HepG2 (cell line): ENCODE measurements around the gene ZDHHC7. TPM values are rescaled to one million over a fixed set of nuclear protein-coding genes. Genes with fewer than 3 reads are reported as not detected.
A peak's percentile ranks its signal among the peaks of the same experiment; 100 is the strongest.

Experiments
- ARNTL ChIP-seq: sonication (generic); formaldehyde crosslinking; IDR thresholded peaks from 2 replicates; pipeline ENCODE4 v1.4.0; 2020; ENCODE audit warnings: mild to moderate bottlenecking, missing genetic modification reagents
- BRCA1 ChIP-seq: sonication (generic); formaldehyde crosslinking; IDR thresholded peaks from 2 replicates; pipeline ENCODE4 v1.4.0; 2020; ENCODE audit warnings: missing genetic modification reagents
- CSRNP1 ChIP-seq: sonication (generic); formaldehyde crosslinking; IDR thresholded peaks from 2 replicates; pipeline ENCODE4 v1.8.1; 2023; ENCODE audit warnings: mild to moderate bottlenecking, missing genetic modification reagents
- DRAP1 ChIP-seq: IDR thresholded peaks from 2 replicates; pipeline ENCODE4 v1.6.1; 2016; ENCODE audit warnings: missing genetic modification reagents, missing compliant biosample characterization
- HOXA9 ChIP-seq: sonication (generic); formaldehyde crosslinking; IDR thresholded peaks from 2 replicates; pipeline ENCODE4 v1.8.1; 2022; ENCODE audit warnings: missing genetic modification reagents, mild to moderate bottlenecking, moderate library complexity, borderline replicate concordance
- KDM1A ChIP-seq: IDR thresholded peaks from 2 replicates; pipeline ENCODE4 v1.6.1; 2016; ENCODE audit warnings: missing compliant biosample characterization
- MAFK ChIP-seq, 2 experiments: IDR thresholded peaks in 1 of 2; conservative IDR thresholded peaks in 1 of 2; 2 replicates each; pipeline ENCODE4 v1.6.1; 2011; ENCODE audit warnings: improper control_type of control experiment in 2 of 2, low read length in 2 of 2
- RELA ChIP-seq: sonication (generic); formaldehyde crosslinking; IDR thresholded peaks from 2 replicates; pipeline ENCODE4 v1.4.0; 2020; ENCODE audit warnings: missing genetic modification reagents
- SNAI1 ChIP-seq: sonication (generic); formaldehyde crosslinking; IDR thresholded peaks from 2 replicates; pipeline ENCODE4 v1.5.0; 2020; ENCODE audit warnings: mild to moderate bottlenecking, missing genetic modification reagents, borderline replicate concordance
- YEATS4 ChIP-seq: sonication (generic); formaldehyde crosslinking; IDR thresholded peaks from 2 replicates; pipeline ENCODE4 v1.4.0; 2020; ENCODE audit warnings: missing genetic modification reagents, borderline replicate concordance
- ZNF350 ChIP-seq: sonication (generic); formaldehyde crosslinking; IDR thresholded peaks from 2 replicates; pipeline ENCODE4 v1.4.0; 2020; ENCODE audit warnings: mild to moderate bottlenecking, low read depth, missing genetic modification reagents, borderline replicate concordance
- ZNF430 ChIP-seq: sonication (generic); formaldehyde crosslinking; IDR thresholded peaks from 2 replicates; pipeline ENCODE4 v1.9.0; 2021; ENCODE audit warnings: mild to moderate bottlenecking, missing genetic modification reagents
- ZNF646 ChIP-seq: sonication (generic); formaldehyde crosslinking; IDR thresholded peaks from 2 replicates; pipeline ENCODE4 v1.9.0; 2021; ENCODE audit warnings: mild to moderate bottlenecking, missing genetic modification reagents
- polyA plus RNA-seq, 8 experiments: library from polyadenylated mRNA; depleted of rRNA in 3 of 8; stranded (reverse) in 7 of 8; unstranded in 1 of 8; fragments of >200 nt; fragmentation: Illumina TruSeq in 4 of 8; extraction: Trizol in 4 of 8; gene quantifications; 2 replicates each; pipeline versions ENCODE4 v1.2.1 to v1.2.3, GENCODE V29; 2011 to 2016; ENCODE audit warnings: low read depth in 4 of 8, missing spikeins in 1 of 8, mixed read lengths in 1 of 8; ENCODE audit not compliant: insufficient read depth in 1 of 8
- total RNA-seq, 5 experiments: library from RNA; depleted of rRNA; stranded (reverse); fragments of >200 nt; fragmentation: Illumina TruSeq; extraction: Trizol; gene quantifications; 2 replicates each; pipeline ENCODE4 v1.2.3, GENCODE V29; 2016; ENCODE audit warnings: low read depth in 1 of 5
- TF ChIP-seq, protein P1 (sequence below): sonication (generic); formaldehyde crosslinking; IDR thresholded peaks from 2 replicates; pipeline ENCODE4 v1.5.0; 2020; ENCODE audit warnings: mild to moderate bottlenecking, low read depth, missing genetic modification reagents, borderline replicate concordance
- TF ChIP-seq, protein P2 (sequence below): IDR thresholded peaks from 2 replicates; pipeline ENCODE4 v1.4.0; 2020; ENCODE audit warnings: mild to moderate bottlenecking, missing genetic modification reagents

The ZDHHC7 gene
- total and polyA plus RNA-seq, 2 of the 13 experiments (the other 11 are each of a cell fraction or from before 2014, with no cell fraction given), result 46.8 to 67.6 TPM

GRCh38 chr16:85046931-85047866 is 35.9 kb upstream of the ZDHHC7 start (continued):
- no peak for TF ChIP-seq ZNF646 (CRISPR knock-in tag)
- no peak for TF ChIP-seq RELA (CRISPR knock-in tag)
- no peak for TF ChIP-seq KDM1A (CRISPR knock-in tag)
- TF ChIP-seq HOXA9, result no peak
- no peak for TF ChIP-seq BRCA1 (CRISPR knock-in tag)
- peak; percentile 37; the same call in 1 of the 2 replicates for TF ChIP-seq ZNF350 (CRISPR knock-in tag)
- TF ChIP-seq YEATS4 (CRISPR knock-in tag), result peak; percentile 46; the same call in 1 of the 2 replicates
- TF ChIP-seq CSRNP1 (CRISPR knock-in tag), result no peak
- TF ChIP-seq DRAP1, result peak; percentile 31; the same call in 1 of the 2 replicates
- TF ChIP-seq ARNTL (CRISPR knock-in tag), result no peak
- TF ChIP-seq SNAI1 (CRISPR knock-in tag), result no peak
- no peak for TF ChIP-seq MAFK (conservative IDR thresholded peaks at IDR 0.05 in 1 of 2, IDR thresholded peaks at IDR 0.05 in 1 of 2; ENCODE audit: low read length in 2 of 2)
- peak; percentile 42; the same call in 1 of the 2 replicates for TF ChIP-seq ZNF430 (CRISPR knock-in tag)
- TF ChIP-seq, protein P1, sequence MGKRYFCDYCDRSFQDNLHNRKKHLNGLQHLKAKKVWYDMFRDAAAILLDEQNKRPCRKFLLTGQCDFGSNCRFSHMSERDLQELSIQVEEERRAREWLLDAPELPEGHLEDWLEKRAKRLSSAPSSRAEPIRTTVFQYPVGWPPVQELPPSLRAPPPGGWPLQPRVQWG (CRISPR knock-in tag), result no peak
- TF ChIP-seq, protein P2, sequence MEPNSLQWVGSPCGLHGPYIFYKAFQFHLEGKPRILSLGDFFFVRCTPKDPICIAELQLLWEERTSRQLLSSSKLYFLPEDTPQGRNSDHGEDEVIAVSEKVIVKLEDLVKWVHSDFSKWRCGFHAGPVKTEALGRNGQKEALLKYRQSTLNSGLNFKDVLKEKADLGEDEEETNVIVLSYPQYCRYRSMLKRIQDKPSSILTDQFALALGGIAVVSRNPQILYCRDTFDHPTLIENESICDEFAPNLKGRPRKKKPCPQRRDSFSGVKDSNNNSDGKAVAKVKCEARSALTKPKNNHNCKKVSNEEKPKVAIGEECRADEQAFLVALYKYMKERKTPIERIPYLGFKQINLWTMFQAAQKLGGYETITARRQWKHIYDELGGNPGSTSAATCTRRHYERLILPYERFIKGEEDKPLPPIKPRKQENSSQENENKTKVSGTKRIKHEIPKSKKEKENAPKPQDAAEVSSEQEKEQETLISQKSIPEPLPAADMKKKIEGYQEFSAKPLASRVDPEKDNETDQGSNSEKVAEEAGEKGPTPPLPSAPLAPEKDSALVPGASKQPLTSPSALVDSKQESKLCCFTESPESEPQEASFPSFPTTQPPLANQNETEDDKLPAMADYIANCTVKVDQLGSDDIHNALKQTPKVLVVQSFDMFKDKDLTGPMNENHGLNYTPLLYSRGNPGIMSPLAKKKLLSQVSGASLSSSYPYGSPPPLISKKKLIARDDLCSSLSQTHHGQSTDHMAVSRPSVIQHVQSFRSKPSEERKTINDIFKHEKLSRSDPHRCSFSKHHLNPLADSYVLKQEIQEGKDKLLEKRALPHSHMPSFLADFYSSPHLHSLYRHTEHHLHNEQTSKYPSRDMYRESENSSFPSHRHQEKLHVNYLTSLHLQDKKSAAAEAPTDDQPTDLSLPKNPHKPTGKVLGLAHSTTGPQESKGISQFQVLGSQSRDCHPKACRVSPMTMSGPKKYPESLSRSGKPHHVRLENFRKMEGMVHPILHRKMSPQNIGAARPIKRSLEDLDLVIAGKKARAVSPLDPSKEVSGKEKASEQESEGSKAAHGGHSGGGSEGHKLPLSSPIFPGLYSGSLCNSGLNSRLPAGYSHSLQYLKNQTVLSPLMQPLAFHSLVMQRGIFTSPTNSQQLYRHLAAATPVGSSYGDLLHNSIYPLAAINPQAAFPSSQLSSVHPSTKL, result peak; percentile 43; the same call in 1 of the 2 replicates
